Renal pelvis (tissue), 3 donors: ENCODE results near the gene MBD3. TPM values are rescaled to one million over a fixed set of nuclear protein-coding genes. Genes with fewer than 3 reads are reported as not detected.

ENCODE experiments used
- polyA plus RNA-seq, 3 donors: library from polyadenylated mRNA; unstranded; fragments of 120-200 nt; gene quantifications; one replicate each; pipeline ENCODE4 v1.2.1, GENCODE V29; 2013; ENCODE audit not compliant: insufficient read length in 3 of 3

The MBD3 gene
- polyA plus RNA-seq, 3 donors = 70.0 to 83.4 (median 82.8) TPM

Other genes starting within 250 kb of the MBD3 start
- gene NDUFS7, start 209.0 kb downstream of the MBD3 start, polyA plus RNA-seq = 10 to 100 TPM; 76.0 to 98.5 (median 94.2) TPM
- gene GAMT, start 191.3 kb downstream of the MBD3 start, polyA plus RNA-seq = 10 to 100 TPM; 31.5 to 42.9 (median 42.9) TPM
- gene DAZAP1, start 185.3 kb downstream of the MBD3 start, polyA plus RNA-seq = 10 to 100 TPM; 85.2 to 99.4 (median 98.2) TPM
- gene RPS15, start 154.5 kb downstream of the MBD3 start, polyA plus RNA-seq = 100 to 1,000 TPM; 716 to 925 (median 791) TPM
- gene APC2, start 142.7 kb downstream of the MBD3 start, polyA plus RNA-seq = 1 to 10 TPM; 1.3 to 1.9 (median 1.7) TPM
- 10 to 100 TPM; 29.1 to 39.1 (median 32.8) TPM for gene C19orf25, start 113.7 kb downstream of the MBD3 start, polyA plus RNA-seq
- 1 to 10 TPM; 8.2 to 9.8 (median 8.6) TPM for gene PCSK4, start 102.5 kb downstream of the MBD3 start, polyA plus RNA-seq
- gene REEP6, start 101.7 kb downstream of the MBD3 start, polyA plus RNA-seq = 10 to 100 TPM; 24.2 to 33.2 (median 26.3) TPM
- 1 to 10 TPM in 1 of 3 donors, under 1 TPM in 2; 0.47 to 1.4 (median 0.78) TPM for gene ADAMTSL5, start 79.8 kb downstream of the MBD3 start, polyA plus RNA-seq
- gene PLK5, start 68.8 kb downstream of the MBD3 start, polyA plus RNA-seq = under 1 TPM; 0.20 to 0.46 (median 0.31) TPM
- gene MEX3D, start 24.5 kb downstream of the MBD3 start, polyA plus RNA-seq = 10 to 100 TPM; 23.9 to 39.8 (median 33.3) TPM
- 100 to 1,000 TPM in 2 of 3 donors, 10 to 100 TPM in 1; 99.6 to 131 (median 127) TPM for gene UQCR11, start 12.6 kb upstream of the MBD3 start, polyA plus RNA-seq
- 100 to 1,000 TPM in 2 of 3 donors, 10 to 100 TPM in 1; 92.2 to 125 (median 123) TPM for gene TCF3, start 59.8 kb upstream of the MBD3 start, polyA plus RNA-seq
- under 1 TPM; 0.03 to 0.05 (median 0.04) TPM for gene ONECUT3, start 160.6 kb upstream of the MBD3 start, polyA plus RNA-seq
- 1 to 10 TPM in 1 of 3 donors, under 1 TPM in 2; 0.58 to 1.0 (median 0.83) TPM for gene ATP8B3, start 219.4 kb upstream of the MBD3 start, polyA plus RNA-seq